Measurements from ENCODE around the gene ERGIC1.
"Not testable (repeated sequence)": the region's sequence is repeated elsewhere in the genome, so short reads cannot be mapped to it uniquely, and the experiment has no call there.

ERGIC1 gene

GRCh38 chr5:172801179-172801671, 32.8 kb upstream of the ERGIC1 start:
- DNase-seq (ENCODE audit: low read depth) = no peak

- no peak for DNase-seq (ENCODE audit: low read depth)
Observed at GRCh38 chr5:172802112-172802511, 31.9 kb upstream of the ERGIC1 start.

- no peak for DNase-seq (ENCODE audit: low read depth)
Observed at GRCh38 chr5:172802567-172803176, 31.4 kb upstream of the ERGIC1 start.

- DNase-seq (ENCODE audit: low read depth) = no peak
Observed at GRCh38 chr5:172805018-172805683, 28.9 kb upstream of the ERGIC1 start.

- no peak for DNase-seq (ENCODE audit: low read depth)
Observed at GRCh38 chr5:172805736-172806255, 28.3 kb upstream of the ERGIC1 start.

DNA sequence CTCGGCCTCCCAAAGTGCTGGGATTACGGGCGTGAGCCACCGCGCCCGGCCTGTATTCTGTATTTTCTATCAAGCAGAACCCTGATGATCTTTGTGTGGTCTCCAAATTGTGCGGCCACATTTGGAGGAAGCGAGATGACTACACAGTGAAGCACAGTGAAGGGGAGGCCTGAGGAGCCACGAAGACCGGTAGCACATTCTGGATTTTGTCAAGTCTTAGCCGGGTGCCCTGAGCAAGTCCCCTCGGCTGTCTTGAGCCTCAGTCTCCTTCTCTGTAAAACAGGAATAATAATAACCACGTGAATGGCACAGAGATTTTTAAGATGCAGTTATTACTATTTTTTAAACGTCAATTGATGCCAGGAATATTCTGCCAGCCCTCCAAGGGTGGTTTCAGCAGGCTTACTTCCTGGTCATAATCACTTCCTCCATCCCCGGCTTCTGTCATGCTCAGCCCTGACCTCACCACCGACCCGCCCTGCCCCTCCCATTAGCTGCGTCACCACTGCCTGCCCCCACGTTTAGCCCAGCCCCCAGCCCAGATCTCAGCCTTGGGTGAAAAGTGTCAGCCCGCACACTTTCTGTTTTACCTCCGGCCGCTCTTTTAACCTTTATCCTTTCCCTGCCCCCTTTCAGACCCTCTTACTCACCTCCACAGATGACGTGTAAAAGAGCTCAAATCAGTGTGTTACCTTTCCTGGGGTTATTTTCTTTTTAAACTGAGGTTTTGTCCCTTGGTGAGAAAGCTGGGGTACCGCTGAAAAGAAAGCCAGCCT, 27.0 kb upstream of the ERGIC1 start:
- DNase-seq (ENCODE audit: low read depth) = peak; percentile 82

- no peak for DNase-seq (ENCODE audit: low read depth)
Observed at GRCh38 chr5:172807766-172808311, 26.2 kb upstream of the ERGIC1 start.

GRCh38 chr5:172809774-172810173, 24.3 kb upstream of the ERGIC1 start:
- no peak for DNase-seq (ENCODE audit: low read depth)

- DNase-seq (ENCODE audit: low read depth) = not testable (repeated sequence)
Observed at GRCh38 chr5:172810996-172811395, 23.1 kb upstream of the ERGIC1 start.

- no peak for DNase-seq (ENCODE audit: low read depth)
Observed at GRCh38 chr5:172815631-172816030, 18.4 kb upstream of the ERGIC1 start.

DNA sequence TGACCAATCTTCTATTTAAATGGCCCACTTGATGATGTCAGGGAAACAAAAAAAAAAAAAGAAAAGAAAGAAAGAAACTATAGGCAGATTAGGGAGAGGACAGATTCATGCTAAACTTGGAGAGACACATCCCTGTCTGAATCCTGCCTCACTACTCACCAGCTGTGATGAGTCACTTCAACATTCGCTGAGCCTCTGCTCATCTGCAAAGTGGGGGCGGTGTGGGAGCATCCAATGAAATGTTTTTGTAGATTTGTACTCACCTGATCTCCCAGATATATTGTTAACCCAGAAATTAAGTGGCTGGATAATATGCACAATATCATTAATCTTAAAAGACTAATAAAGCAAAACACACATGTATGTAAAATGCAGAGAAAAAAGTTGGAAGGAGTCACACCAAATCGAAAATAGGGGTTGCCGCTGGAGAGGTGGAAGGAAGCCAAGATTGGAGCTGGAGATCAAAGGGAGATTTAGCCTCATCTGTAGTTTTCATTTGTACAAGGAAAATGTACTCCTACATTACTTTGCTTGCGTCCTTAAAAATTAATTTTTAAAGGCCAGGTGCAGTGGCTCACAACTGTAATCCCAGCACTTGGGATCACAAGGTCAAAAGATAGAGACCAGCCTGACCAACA, 17.0 kb upstream of the ERGIC1 start:
- no peak for DNase-seq (ENCODE audit: low read depth)

- DNase-seq (ENCODE audit: low read depth) = no peak
Observed at GRCh38 chr5:172817664-172818063, 16.4 kb upstream of the ERGIC1 start.

- no peak for DNase-seq (ENCODE audit: low read depth)
Observed at GRCh38 chr5:172818081-172818480, 16.0 kb upstream of the ERGIC1 start.

GRCh38 chr5:172819569-172819968, 14.5 kb upstream of the ERGIC1 start:
- no peak for DNase-seq (ENCODE audit: low read depth)

DNA sequence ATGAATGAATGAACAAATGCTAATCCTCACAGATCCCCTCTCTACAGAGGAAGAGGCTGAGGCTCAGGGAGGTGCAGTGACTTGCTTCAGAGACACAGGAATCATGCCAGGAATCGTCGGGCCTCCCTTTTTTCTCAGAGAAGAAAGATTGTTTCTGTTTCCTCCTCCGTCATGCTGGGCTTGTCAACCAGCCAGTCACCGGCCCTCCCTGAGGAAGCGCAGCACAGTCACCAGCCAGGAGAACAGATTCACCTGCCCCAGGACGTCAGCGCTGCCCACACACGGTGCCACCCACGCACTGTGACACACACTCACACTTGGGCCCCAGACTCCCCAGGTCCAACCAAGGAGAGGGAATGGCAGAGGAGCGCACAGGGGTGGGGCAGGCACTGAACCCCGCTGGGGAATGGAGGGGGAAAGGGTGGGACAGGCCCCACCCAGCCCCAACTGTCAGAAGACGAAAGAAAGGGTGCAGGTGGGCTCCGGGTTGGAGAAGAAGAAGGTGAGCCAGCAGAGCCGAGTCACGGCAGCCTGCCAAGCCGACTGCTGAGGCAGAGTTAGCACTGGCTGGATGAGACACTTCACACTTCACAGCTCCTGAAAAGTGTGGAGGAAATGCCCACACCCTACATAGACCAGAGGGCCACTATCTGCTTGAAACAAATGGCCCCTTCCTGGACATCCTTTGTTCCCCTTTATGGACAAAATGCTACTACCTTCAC, 13.8 kb upstream of the ERGIC1 start:
- DNase-seq (ENCODE audit: low read depth) = no peak

- DNase-seq (ENCODE audit: low read depth) = no peak
Observed at GRCh38 chr5:172821340-172821985, 12.6 kb upstream of the ERGIC1 start.

GRCh38 chr5:172823840-172824362, 10.2 kb upstream of the ERGIC1 start:
- no peak for DNase-seq (ENCODE audit: low read depth)

GRCh38 chr5:172825610-172826204, 8.3 kb upstream of the ERGIC1 start:
- DNase-seq (ENCODE audit: low read depth) = no peak

DNA sequence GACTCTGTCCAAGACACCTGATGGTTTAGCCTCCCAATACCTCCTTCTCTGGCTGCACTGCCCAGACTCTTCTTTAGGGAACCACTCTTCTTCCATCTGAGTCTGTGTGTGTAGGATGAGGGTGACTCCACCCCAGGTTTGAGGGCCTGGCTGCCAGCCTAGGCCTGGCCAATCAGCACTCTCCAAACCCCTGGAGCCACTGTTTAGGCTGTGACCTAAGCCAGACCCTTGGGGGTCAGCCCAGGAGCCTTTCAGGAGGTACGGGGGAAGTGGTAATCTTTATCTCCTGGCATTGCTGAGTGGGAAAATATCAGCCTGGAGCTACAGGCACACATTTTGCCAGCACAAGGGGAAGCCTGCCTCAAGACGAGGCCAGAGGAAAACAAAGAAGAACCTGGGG, 6.2 kb upstream of the ERGIC1 start:
- DNase-seq (ENCODE audit: low read depth) = no peak

DNA sequence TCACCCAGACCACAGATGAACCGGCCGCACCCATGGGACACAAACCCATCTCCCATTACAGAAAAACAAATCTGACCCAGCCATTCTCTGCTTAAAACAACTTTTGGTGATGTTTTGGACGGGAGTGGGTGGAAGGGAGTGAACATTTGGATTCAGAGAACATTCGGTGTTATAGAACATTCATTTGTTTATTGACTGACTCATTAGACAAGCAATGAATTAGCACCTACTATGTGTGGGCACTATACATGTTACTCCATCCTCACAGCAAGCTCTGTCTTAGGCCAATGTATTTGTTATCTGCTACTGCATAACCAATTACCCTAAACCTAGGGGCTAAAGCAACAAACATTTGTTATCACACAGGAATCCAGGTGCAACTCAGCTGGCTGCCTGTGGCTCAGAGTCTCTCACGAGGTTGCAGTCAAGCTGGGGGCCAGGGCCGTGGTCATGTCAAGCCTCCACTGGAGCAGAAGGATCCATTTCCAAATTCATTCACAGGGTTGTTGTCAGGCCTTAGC, 5.1 kb upstream of the ERGIC1 start:
- DNase-seq (ENCODE audit: low read depth) = no peak
